ENCODE measurements around the gene IRAG1.
A peak's percentile ranks its signal among the peaks of the same experiment; 100 is the strongest.

Gene IRAG1

GRCh38 chr11:10666556-10667520 is 26.7 kb downstream of the IRAG1 start:
- DNase-seq (ENCODE audit: low read depth in 4 of 4, low spot score in 1 of 4): no peak

GRCh38 chr11:10664496-10664895 is 29.1 kb downstream of the IRAG1 start:
- no peak for DNase-seq (ENCODE audit: low read depth in 4 of 4, low spot score in 1 of 4)

GRCh38 chr11:10663990-10664389 is 29.6 kb downstream of the IRAG1 start:
- DNase-seq (ENCODE audit: low read depth in 4 of 4, low spot score in 1 of 4): no peak

DNA sequence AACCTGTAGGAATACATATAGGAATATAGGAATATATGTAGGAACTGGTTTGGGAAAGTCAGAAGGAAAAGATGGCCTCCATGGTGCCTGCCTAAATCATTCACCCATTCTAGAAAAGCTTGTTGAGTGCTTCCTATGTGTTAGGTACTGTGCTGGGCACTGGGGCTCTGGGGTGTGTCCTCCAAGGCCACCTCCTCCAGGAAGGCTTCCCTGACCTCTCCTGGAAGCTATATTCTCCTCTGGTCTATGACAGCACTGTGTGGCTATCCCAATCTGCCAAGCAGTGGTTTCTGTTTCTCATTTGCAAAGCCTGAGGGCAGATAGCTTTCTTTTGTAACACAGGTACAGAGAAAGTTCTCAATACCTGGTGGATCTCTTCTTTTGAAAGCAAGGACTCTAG is 30.2 kb downstream of the IRAG1 start:
- DNase-seq (ENCODE audit: low read depth in 4 of 4, low spot score in 1 of 4): no peak

- DNase-seq (ENCODE audit: low read depth in 4 of 4, low spot score in 1 of 4): no peak
Observed at GRCh38 chr11:10660323-10660722, 33.2 kb downstream of the IRAG1 start.

DNA sequence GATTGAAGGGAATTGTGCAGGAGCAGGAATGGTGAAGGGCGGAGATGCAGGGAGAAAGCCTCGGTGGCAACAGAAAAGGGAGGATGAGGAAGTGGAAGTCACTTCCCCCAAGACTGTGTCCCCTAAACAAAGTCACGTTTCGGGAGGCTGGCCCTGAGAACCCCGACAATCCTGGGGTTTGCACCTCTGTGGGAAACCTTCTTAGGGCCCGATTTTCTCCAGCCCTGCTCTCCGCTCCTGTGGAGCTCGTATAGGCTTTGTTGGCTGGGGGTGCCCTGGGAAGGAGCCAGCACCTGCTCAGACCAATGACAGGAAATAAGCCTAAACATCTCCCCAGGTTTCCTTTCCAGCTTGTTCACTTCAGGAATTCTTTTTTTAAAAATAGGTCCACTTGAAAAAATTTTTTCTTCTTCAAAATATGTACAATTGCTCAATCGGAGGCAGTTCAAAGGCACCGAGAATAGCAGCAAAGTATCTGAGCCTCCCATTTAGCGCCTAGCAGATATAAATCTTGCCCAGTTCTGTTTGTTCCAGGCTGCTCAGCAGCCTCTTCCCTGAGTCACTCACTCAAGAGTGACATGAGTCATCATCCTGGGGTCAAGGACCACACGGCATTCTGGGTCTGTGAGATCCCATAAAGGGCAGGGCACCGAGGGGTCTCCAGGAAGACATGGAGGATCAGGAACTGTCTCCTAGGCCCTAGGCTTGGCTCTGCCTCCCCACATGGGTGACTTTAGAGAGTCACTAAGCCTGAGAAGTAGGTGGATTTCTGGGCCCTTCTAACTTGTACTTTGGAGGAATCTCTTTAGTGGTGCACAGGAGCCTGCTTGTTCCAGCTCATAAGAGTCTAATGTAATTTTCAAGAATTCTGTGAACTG is 34.0 kb downstream of the IRAG1 start:
- no peak for DNase-seq (ENCODE audit: low read depth in 4 of 4, low spot score in 1 of 4)

GRCh38 chr11:10658621-10659338 is 34.8 kb downstream of the IRAG1 start:
- no peak for DNase-seq (ENCODE audit: low read depth in 4 of 4, low spot score in 1 of 4)

DNA sequence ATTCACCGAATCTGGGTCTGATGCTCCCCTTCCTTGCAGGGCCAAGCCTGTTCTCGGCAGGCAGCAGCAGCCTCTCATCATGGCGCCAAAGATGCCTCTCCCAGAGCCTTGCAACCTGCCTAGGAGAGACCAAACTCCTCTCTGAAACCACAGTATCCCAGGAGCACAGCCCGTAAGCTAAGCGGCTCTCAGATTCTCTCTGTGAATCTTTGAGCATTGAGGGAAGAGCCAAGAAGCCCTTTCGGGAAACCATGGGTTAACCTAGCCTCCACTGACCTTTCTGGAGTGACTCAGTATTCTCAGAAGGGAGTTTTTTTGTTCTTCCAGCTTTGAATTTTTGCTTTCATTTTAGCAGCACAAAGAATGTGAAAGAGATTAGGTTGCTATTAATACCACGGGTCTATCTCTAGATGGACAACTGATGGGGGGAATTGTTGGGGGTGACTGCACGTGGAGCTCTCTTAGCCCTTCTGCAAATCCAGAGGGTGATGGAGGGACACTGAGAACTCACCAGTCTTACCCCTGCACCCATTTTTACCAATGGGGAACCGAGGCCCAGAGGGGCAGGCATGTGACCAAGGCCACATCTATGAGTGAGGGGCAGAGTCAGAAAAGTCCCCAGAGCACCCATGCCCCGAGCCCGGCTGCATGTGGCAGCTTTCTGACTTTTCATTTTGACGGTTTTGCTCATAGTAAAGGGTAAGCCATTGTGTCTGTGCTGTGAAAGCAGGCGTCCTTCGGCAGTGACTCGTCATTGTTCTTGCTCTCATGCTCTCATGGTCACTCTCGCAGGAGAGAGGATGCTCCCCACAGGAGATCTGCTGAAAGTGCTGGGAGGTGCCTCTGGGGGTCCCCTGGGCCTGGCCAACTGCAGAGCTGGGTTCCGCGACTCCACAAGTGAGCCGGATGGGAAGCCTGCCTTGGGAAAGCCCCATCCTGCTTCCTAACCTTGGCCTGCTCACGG is 36.0 kb downstream of the IRAG1 start:
- no peak for DNase-seq (ENCODE audit: low read depth in 4 of 4, low spot score in 1 of 4)

DNA sequence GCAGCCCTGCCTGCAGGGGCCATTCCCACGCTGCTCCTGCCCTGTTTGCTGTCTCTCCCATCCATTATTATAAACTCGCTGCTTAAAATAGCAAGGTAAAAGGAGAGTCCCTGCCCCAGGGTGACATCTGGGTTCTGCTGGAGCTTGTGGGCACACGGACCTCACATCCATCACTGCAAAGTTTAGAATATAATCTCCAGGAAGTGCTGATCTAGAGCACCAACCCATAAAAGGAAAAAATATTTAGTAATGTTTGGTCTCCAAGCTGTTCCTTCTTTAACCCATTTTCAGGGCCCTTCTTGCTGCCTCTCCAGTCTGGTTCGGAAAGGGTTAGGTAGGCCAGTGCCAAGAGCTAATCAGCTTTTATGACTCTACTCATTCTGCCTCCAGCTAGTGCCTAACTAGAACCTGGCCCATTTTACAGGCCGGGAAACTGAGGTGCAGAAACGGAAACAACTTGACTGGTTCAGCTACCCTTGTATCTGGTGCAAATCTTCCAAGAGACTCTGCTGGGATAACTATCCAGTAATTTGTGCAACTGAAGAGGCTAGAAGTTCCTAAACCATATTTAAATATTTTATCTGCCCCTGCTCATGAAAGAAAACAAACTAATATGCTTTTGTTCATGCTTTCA is 37.5 kb downstream of the IRAG1 start:
- no peak for DNase-seq (ENCODE audit: low read depth in 4 of 4, low spot score in 1 of 4)

- no peak for DNase-seq (ENCODE audit: low read depth in 4 of 4, low spot score in 1 of 4)
Observed at GRCh38 chr11:10655227-10655626, 38.3 kb downstream of the IRAG1 start.

- no peak for DNase-seq (ENCODE audit: low read depth in 4 of 4, low spot score in 1 of 4)
Observed at GRCh38 chr11:10654811-10655150, 38.8 kb downstream of the IRAG1 start.

- peak in 1 of 4 experiments; percentile 7 for DNase-seq (ENCODE audit: low read depth in 4 of 4, low spot score in 1 of 4)
Observed at GRCh38 chr11:10653946-10654810, 39.4 kb downstream of the IRAG1 start.

DNA sequence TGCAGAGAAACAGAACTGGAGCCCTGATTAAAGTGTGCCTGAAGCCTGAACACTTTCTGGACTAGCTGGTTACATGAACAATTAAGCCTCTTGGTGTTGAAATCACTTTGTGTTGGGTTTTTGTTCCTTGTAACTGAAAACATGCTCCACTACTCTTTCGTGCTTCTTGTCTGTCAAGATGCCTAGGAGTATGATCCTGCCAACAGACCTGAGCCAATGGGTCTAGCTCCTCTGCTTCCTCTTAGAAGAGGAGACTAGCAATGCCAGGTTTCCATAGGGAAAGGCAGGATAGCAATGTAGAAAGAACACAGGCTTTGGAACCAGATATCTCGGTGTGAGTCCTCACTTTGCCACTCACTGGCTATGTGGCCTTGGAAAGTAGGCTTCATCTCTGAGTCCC is 40.3 kb downstream of the IRAG1 start:
- DNase-seq (ENCODE audit: low read depth in 4 of 4, low spot score in 1 of 4): no peak

DNA sequence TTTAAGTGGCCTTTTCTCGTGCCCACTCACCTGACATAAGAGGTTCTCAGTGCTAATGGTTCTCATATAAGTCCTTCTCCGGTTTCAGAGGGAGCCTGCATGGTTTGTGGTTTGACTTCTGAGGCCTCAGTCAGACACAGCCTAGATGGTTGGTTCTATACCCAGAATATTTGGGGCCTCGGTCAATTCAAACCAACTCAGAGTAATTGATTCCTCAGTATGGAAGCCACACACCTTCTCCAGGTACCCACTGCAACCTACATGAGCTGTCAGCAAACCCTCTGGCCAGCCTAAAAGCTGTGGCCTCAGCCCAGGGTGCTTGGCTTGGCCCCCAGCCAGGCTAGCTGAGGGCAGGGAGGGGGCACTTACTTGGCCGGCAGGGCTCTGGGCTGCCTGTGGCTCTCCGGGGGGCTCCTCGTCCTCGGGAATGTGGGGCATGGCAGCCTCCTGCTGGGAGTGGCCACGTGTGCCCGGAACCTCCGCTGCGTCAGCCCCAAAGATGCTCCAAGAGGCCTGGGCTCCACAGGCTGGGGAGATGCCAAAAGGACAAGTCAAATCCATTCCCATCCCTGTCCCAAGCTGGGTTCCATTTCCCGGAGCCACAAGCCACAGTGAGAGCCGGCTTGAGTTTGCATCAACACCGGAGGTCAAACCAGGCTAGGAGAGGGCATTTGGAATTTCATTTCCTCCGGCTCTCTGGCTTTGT is 41.7 kb downstream of the IRAG1 start:
- DNase-seq (ENCODE audit: low read depth in 4 of 4, low spot score in 1 of 4): no peak

DNA sequence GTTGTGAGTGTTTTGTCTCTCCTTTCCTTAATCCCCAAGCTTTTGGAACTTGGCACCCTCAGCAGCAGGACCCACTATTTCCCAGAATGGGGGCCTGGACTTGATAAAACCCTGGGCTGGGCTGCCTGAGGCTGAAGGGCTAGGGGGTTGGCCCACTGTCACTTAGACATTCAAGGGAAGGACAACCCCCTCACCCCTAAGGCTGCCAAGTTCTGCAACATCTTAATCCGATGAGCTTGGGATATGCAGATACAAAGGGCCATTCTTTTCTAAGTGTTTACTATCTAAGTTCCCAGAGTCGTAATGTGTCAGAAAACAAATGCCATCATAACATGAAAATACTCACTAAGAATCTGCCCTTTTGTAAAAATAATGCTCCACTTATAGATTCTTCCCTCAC is 42.9 kb downstream of the IRAG1 start:
- DNase-seq (ENCODE audit: low read depth in 4 of 4, low spot score in 1 of 4): no peak

- DNase-seq (ENCODE audit: low read depth in 4 of 4, low spot score in 1 of 4): no peak
Observed at GRCh38 chr11:10650166-10650565, 43.4 kb downstream of the IRAG1 start.

GRCh38 chr11:10648871-10649270 is 44.7 kb downstream of the IRAG1 start:
- DNase-seq (ENCODE audit: low read depth in 4 of 4, low spot score in 1 of 4): no peak

- DNase-seq (ENCODE audit: low read depth in 4 of 4, low spot score in 1 of 4): no peak
Observed at GRCh38 chr11:10646681-10647355, 46.7 kb downstream of the IRAG1 start.

Measured in stimulated activated CD4-positive, alpha-beta T cell treated with anti-CD3 and anti-CD28 coated beads, Interleukin-1b, Interleukin-23, amount 100 ng/mL, for 24 hours (primary cell).